Left ventricle myocardium inferior (tissue), 1 donor: Measurements from ENCODE around the gene ESR2. TPM values are rescaled to one million over a fixed set of nuclear protein-coding genes. Genes with fewer than 3 reads are reported as not detected.
A peak's percentile ranks its signal among the peaks of the same experiment; 100 is the strongest.

Experiments
- DNase-seq: peaks from one replicate; pipeline ENCODE4 v3.0.0-alpha.2; 2020
- H3K27ac ChIP-seq: fragments of 200-600 bp; replicated peaks from 2 replicates; pipeline ENCODE4 v1.8.0; 2021
- H3K27me3 ChIP-seq: fragments of 200-600 bp; 2 replicates; pipeline ENCODE4 v1.8.0; 2021; ENCODE audit warnings: low read depth
- H3K36me3 ChIP-seq: fragments of 200-600 bp; 2 replicates; pipeline ENCODE4 v1.8.0; 2021
- H3K4me1 ChIP-seq: fragments of 200-600 bp; 2 replicates; pipeline ENCODE4 v1.8.0; 2021
- H3K4me3 ChIP-seq: fragments of 200-600 bp; 2 replicates; pipeline ENCODE4 v1.8.0; 2021; ENCODE audit warnings: mild to moderate bottlenecking, moderate library complexity
- H3K9me3 ChIP-seq: fragments of 200-600 bp; replicated peaks from 2 replicates; pipeline ENCODE4 v1.8.0; 2021
- CTCF ChIP-seq: fragments of 200-600 bp; IDR thresholded peaks from 2 replicates; pipeline ENCODE4 v1.8.0; 2021; ENCODE audit warnings: antibody characterized with exemption, mild to moderate bottlenecking, borderline replicate concordance
- intact Hi-C: fragments of 100-400 bp; cut with micrococcal nuclease; formaldehyde crosslinking; loops from one replicate; pipeline ENCODE4 v1.11.0; 2022
- total RNA-seq: library from RNA; stranded (reverse); fragmentation: NEBNext Ultra II Directional; extraction: Animal tissue kit (Norgen Biotek cat#: 25700); gene quantifications from one replicate; pipeline ENCODE4 v1.2.1, GENCODE V29; 2021
- donor health status: DM: no; HTN: yes; CAD: no; lungs with severe emphysema.

The ESR2 gene
- total RNA-seq, 1 donor from 2014 or later, result 1.0 TPM

GRCh38 chr14:64232095-64232838, 61.9 kb downstream of the ESR2 start:
- no peak overlapping the region for H3K4me3 ChIP-seq
- H3K27ac ChIP-seq, result peak overlapping the region; percentile 79
- intact Hi-C loops, result no loop called here
- no peak for DNase-seq
- TF ChIP-seq CTCF, result no peak
- H3K36me3 ChIP-seq, result peaks cover 43% of the 10 kb centered on the region
- peaks cover 29% of the 10 kb centered on the region for H3K4me1 ChIP-seq
- H3K9me3 ChIP-seq, result no peaks in the 10 kb centered on the region
- no peaks in the 10 kb centered on the region for H3K27me3 ChIP-seq

GRCh38 chr14:64229489-64229888, 64.7 kb downstream of the ESR2 start:
- Histone ChIP-seq H3K9me3 (no peaks in the 10 kb centered on the region), H3K4me1 (peaks cover 42% of the 10 kb centered on the region), H3K27ac (peak overlapping the region; percentile 27), H3K27me3 (no peaks in the 10 kb centered on the region), H3K4me3 (no peak overlapping the region), H3K36me3 (peaks cover 70% of the 10 kb centered on the region)
- TF ChIP-seq CTCF, result no peak
- intact Hi-C loops, result no loop called here
- DNase-seq, result no peak

- peaks cover 86% of the 10 kb centered on the region for H3K36me3 ChIP-seq
- no peak for DNase-seq
- H3K4me3 ChIP-seq, result no peak overlapping the region
- H3K9me3 ChIP-seq, result no peaks in the 10 kb centered on the region
- no peak for TF ChIP-seq CTCF
- peaks cover 49% of the 10 kb centered on the region for H3K4me1 ChIP-seq
- H3K27ac ChIP-seq, result no peak overlapping the region
- H3K27me3 ChIP-seq, result no peaks in the 10 kb centered on the region
- intact Hi-C loops, result no loop called here
These were observed 66.3 kb downstream of the ESR2 start for GRCh38 chr14:64227856-64228255.

GRCh38 chr14:64225151-64225757, 68.9 kb downstream of the ESR2 start:
- H3K27me3 ChIP-seq, result no peaks in the 10 kb centered on the region
- H3K27ac ChIP-seq, result peak overlapping the region; percentile 94

GRCh38 chr14:64221391-64222003, 72.7 kb downstream of the ESR2 start:
- Histone ChIP-seq H3K36me3 (peaks cover 98% of the 10 kb centered on the region), H3K4me1 (peaks cover 83% of the 10 kb centered on the region)

More at GRCh38 chr14:64225151-64225757, 68.9 kb downstream of the ESR2 start:
- H3K4me3 ChIP-seq, result no peak overlapping the region
- TF ChIP-seq CTCF, result no peak
- H3K9me3 ChIP-seq, result no peaks in the 10 kb centered on the region
- peaks cover 99% of the 10 kb centered on the region for H3K36me3 ChIP-seq
- peak; percentile 30 for DNase-seq
- intact Hi-C loops, result no loop called here
- peaks cover 53% of the 10 kb centered on the region for H3K4me1 ChIP-seq

More at GRCh38 chr14:64221391-64222003, 72.7 kb downstream of the ESR2 start:
- H3K27me3 ChIP-seq, result no peaks in the 10 kb centered on the region
- H3K9me3 ChIP-seq, result no peaks in the 10 kb centered on the region
- H3K4me3 ChIP-seq, result peak overlapping the region; percentile 7
- no peak for DNase-seq
- intact Hi-C loops, result no loop called here
- peak overlapping the region; percentile 94 for H3K27ac ChIP-seq
- no peak for TF ChIP-seq CTCF
